GM18511 (cell line): ENCODE results near the gene IER3.

ENCODE experiments used
- ATAC-seq: cut with Tn5 transposase; IDR thresholded peaks from one replicate; pipeline ENCODE4 v1.9.1; 2021; ENCODE audit warnings: mild to moderate bottlenecking, moderate library complexity; ENCODE audit not compliant: unreplicated experiment

Gene IER3, protein sequence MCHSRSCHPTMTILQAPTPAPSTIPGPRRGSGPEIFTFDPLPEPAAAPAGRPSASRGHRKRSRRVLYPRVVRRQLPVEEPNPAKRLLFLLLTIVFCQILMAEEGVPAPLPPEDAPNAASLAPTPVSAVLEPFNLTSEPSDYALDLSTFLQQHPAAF

DNA sequence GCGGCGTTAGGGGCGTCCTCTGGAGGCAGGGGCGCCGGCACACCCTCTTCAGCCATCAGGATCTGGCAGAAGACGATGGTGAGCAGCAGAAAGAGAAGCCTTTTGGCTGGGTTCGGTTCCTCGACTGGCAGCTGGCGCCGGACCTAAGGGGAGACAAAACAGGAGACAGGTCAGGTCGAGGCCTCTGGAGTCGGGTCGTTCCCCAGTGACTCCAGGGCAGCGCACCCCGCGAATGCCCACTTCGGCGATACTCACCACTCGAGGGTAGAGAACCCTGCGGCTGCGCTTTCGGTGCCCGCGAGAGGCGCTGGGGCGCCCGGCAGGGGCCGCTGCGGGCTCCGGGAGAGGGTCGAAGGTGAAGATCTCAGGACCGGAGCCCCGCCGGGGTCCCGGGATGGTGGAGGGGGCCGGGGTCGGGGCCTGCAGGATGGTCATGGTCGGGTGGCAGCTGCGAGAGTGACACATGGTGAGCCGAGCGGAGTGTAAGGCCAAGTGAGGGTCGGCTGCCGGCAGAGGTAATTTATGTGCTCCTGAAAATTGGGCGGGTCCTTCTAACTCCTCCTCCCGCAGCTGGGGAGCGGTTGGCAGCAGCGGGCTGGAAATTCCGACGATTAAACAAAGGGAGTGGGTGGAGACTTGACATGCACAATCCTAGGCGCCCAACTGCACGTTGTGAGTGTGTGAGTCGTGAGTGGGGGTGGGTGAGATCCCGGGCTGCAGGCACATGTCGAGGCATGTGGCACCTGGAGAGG, at the start of gene IER3:
Gene IER3, minus strand, starts transcription at position 494 of the 752 bp plus-strand sequence. Its CDS starts 29 bp downstream, at position 465.
- ATAC-seq = no peak

DNA sequence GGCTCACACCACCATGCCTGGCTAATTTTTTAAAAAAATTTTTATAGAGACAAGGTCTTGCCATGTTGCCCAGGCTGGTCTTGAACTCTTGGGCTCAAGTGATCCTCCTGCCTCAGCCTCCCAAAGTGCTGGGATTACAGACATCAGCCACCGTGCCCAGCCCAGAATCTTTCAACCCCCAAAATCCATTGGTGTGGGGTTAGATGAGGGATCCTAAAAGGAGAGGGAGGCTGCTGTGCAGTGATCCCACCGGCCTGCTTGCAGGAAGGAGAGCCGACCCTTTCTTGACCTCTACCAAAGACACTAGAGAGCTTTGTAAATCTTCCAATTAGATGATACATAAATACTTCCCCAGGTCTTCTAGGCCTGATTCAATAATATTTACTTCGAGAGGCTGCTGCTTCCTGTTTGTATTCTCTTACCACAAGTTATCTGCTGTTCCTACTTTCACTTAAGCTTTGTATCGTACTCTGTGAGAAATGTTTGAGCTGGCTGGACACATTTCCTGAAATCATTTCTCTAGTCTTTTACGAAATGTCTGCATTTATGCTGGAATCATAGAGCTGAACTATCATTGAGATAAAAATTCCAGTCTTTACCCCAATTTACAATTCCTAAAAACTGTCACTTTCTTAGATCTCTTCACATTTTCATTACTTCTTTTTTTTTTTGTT, 49.3 kb upstream of the IER3 start:
- no peak for ATAC-seq

- ATAC-seq = no peak
Measured at GRCh38 chr6:30792786-30793185, 48.4 kb upstream of the IER3 start.

GRCh38 chr6:30790724-30791383, 46.5 kb upstream of the IER3 start:
- ATAC-seq = no peak

DNA sequence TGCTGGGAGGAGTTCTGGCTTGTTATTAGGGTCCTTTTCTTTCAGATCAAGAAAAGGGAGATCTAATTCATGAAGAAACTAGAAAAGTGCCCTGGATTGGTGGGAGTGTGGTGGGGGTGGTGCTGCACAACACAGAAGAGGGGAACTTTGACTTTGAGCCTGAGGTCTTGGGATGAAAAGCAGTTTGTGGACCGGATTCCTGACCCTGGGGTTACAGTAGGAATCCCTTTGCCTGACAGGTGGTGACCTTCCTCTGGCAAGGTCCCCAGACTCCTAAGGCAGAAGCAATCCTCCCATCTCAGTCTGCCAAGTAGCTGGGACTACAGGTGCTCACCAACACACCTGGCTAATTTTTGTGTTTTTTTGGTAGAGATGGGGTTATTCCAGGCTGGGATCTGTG, 45.3 kb upstream of the IER3 start:
- ATAC-seq = no peak

DNA sequence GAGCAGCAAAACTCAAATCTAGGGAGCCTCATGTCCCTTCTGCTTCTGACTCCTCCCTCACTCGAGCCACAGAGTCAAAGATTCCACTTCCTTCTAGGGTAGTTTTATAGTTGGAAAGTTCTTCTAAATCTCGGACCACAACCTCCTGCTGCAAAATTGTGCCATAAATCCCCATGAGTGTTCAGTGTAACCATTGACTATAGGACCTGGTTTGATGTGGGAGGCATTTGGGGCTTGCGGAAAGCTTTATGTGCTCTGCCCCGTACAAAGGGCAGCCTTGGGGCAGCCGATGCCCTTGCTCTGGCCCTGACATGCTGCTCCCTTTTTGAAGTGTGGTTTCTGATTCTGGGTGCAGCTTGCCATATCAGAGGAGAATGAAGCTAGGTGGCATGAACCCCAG, 43.6 kb upstream of the IER3 start:
- ATAC-seq = no peak

GRCh38 chr6:30782425-30783014, 38.2 kb upstream of the IER3 start:
- peak; percentile 11 for ATAC-seq

DNA sequence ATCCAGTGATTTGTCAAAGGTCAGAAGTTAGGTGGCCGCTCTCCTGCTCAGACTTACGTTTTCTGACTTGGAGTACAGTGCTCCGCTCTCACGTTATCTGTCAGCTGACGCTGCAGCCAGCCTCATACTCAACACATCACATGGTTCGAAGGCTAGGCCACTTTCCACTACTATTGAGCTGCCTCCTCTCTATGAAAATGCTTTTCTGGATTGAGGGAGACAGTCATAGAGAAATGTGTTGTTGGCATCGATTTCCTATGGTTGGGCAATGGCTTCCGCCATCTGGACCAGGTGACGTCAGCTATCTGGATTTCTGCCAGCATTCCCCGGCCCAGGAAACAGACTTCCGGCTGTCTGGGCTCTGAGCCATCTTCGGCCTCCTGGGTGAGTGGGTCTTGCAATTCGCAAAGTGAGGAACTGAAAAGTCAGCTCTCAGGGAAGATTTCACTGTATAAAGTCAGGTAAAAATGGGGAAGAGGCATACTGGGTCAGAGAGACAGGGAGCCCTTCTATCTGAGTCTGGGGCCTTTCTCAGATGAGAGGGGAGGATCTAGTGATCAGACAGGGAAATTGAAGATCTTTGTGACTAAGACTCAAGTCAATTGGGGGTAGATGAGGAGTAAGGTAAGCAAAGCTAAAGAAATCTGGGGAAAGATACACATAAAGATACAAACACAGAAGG, 37.5 kb upstream of the IER3 start:
- peak; percentile 49 for ATAC-seq

- ATAC-seq = no peak
Measured at GRCh38 chr6:30781395-30781742, 37.0 kb upstream of the IER3 start.

- ATAC-seq = no peak
Measured at GRCh38 chr6:30780642-30780920, 36.2 kb upstream of the IER3 start.

DNA sequence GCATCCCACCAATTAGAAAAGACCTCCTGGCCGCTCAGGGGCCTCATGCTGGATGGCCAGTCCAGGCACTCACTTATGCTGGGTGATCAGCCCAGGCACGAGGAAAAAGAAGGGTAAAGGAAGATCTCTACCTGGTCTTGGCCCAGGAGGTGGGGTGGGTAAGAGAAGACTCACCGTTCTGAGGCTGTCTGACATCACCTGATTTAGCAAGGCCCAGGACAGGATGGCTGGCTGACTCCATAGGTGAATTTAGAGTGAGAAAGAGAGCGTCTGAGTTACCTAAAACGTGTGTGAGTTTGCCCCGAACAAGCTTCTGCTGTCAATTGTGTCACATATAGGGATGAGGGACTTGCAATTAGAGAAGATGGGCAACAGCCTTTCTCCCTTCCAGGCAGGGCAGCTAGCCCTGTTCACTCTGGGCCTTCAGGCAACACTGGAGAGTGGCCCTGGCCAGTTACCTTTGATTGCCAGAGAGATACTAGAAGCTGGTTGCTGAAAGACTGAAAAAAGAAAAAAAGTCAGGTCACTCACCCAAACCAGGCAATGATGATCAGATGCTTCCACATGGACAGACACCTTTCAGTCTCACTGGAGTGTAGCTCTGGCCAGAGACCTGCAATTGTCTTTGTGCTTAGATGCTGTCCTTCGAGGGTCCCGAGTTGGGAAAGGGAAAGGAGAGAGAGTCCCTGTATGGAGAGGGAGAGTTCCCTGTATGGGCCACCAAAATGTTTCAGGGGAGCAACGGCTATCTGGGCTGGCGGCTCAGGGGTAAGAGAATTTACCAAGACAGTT, 35.7 kb upstream of the IER3 start:
- no peak for ATAC-seq

GRCh38 chr6:30778001-30778635, 33.8 kb upstream of the IER3 start:
- ATAC-seq = no peak

DNA sequence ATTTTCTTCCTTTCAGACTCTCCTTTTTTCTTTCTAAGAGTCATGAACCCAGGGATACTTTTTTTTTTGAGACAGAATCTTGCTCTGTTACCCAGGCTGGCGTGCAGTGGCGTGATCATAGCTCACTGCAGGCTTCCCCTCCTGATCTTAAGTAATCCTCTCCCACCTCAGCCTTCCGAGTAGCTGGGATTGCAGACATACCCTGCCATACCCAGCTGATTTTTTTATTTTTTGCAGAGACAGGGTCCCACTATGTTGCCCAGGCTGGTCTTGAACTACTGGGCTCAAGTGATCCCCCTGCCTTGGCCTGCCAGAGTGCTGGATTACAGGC, 32.8 kb upstream of the IER3 start:
- ATAC-seq = no peak

DNA sequence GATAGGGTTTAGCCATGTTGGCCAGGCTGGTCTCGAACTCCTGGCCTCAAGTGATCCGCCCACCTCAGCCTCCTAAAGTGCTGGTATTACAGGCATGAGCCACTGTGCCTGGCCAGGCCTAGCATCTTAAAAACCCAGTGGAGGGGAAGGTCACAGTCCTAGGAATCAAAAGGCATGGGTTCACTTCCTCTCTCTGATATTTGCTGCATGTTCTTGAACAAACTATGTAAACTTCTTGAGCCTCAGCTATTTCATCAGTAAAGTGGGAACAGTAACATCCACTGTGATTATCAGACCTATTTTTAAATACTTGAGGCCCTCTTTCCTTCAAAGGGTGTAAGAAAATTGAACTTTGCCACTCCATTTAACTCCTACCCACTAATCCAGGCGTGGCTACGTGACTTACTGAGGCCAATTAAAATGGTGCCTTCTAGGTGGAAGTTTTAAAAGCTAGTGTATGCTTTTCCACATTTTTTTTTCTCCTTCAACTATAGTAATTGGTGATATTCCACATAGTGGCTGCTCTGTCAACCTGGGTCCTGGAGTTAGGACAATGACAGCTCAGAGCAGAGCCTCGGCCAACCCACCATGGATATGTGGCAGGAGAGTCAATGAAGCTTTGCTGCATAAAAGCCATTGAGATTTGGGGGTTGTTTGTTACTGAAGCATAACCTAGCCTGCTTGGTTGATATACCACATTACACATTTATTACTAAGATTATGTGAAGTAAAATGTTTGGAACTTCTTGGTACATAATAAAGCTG, 32.2 kb upstream of the IER3 start:
- no peak for ATAC-seq

DNA sequence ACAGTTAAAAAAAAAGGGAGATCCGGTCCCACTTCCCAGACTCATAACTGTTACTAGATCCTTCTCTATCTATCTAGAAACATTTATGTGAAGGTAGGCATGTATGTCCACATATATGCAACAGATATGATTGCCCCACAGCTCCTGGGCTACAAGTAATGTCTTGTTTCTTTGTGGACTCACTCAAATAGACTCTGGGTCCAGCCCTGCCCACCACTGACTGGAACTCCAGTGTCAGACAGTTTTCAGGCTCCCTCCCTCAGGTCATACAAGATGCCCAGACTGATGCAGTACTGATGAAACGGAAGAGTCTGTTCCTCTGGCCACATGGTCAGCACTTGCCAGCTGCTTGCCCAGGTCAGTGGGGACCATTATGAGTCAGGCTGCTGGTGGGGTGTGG, 30.8 kb upstream of the IER3 start:
- ATAC-seq = no peak

DNA sequence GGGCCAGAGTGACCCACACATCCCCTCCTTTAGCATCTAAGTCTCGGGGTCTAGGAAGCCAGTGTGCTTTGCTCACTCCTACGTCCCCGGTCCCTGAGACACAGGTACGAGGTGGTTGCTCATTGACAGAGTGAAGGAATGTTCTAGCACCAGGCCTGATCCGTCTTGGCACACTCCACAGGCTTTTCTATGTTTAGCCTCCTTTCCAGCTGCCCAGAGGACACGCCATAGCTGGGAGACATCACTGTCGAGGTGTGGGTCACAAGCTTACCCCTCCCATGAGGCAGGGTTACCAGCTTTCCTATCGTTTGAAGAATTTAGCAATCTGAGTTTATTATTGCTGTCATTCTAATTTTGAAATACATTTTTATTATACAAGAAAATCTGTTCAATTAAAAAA, 30.4 kb upstream of the IER3 start:
- ATAC-seq = no peak

DNA sequence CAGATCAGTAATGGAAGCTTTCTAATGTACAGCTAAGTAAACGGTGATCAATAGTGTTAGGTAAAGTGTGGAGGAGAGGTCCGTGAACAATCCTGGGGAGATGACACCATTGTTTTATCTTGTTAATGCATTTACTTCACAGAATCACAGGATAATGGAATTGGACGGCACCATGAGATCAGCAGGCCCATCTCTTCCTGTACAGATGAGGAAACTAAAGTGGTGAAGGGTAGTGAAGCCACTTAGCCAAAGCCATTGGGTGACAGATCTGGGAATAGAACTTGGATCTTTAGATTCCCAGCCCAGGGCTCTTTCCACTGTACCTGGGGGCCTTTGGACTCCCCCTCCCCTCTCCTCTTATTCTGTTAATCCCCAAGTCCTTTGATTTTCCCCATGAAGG, 26.2 kb upstream of the IER3 start:
- ATAC-seq = no peak

GRCh38 chr6:30769853-30770524, 25.6 kb upstream of the IER3 start:
- ATAC-seq = no peak
